OCI-LY1 (cell line): ENCODE measurements around the gene LRRC32.

ENCODE experiments used
- CTCF ChIP-seq: fragments of 200-600 bp; sonication (generic), shearing (Covaris generic); IDR thresholded peaks from 2 replicates; pipeline ENCODE4 v1.5.1; 2017; ENCODE audit warnings: mild to moderate bottlenecking, antibody characterized with exemption, low read length, moderate library complexity, mixed read lengths
- EZH2 ChIP-seq: fragments of 200-600 bp; sonication (generic), shearing (Covaris generic); IDR thresholded peaks from 2 replicates; pipeline ENCODE4 v1.8.0; 2017; ENCODE audit warnings: borderline replicate concordance, mixed run types, mild to moderate bottlenecking, antibody characterized with exemption, low read length, moderate library complexity, mixed read lengths

- TF ChIP-seq CTCF: no peak
- no peak for TF ChIP-seq EZH2
Observed at GRCh38 chr11:76640501-76640900, 30.0 kb downstream of the LRRC32 start.
